Loucy (cell line): ENCODE measurements around the gene PTH2.

Experiments used
- H2AFZ ChIP-seq: fragments of 200-600 bp; sonication (generic); 2 replicates; pipeline ENCODE4 v1.6.0; 2016; ENCODE audit warnings: antibody characterized with exemption, mild to moderate bottlenecking, low read length, moderate library complexity
- H3F3A ChIP-seq: fragments of 200-600 bp; 2 replicates; pipeline ENCODE4 v1.6.0; 2016; ENCODE audit warnings: antibody characterized with exemption, low read depth, mild to moderate bottlenecking
- H3K27me3 ChIP-seq: fragments of 200-600 bp; sonication (generic); 2 replicates; pipeline ENCODE4 v1.6.1; 2014; ENCODE audit warnings: low read length, mild to moderate bottlenecking; ENCODE audit not compliant: insufficient read depth, poor library complexity, severe bottlenecking
- H3K36me3 ChIP-seq: fragments of 200-600 bp; sonication (generic); 2 replicates; pipeline ENCODE4 v1.6.1; 2016; ENCODE audit warnings: low read length; ENCODE audit not compliant: insufficient read depth
- H3K4me1 ChIP-seq: fragments of 200-600 bp; sonication (generic); 2 replicates; pipeline ENCODE4 v1.5.1; 2014; ENCODE audit warnings: low read length, mild to moderate bottlenecking; ENCODE audit not compliant: insufficient read depth, poor library complexity, severe bottlenecking
- H3K4me2 ChIP-seq: fragments of 200-600 bp; sonication (generic); 2 replicates; pipeline ENCODE4 v1.6.0; 2014; ENCODE audit warnings: antibody characterized with exemption, low read length, low read depth, mild to moderate bottlenecking; ENCODE audit not compliant: poor library complexity, severe bottlenecking
- H3K4me3 ChIP-seq: fragments of 200-600 bp; sonication (generic); 2 replicates; pipeline ENCODE4 v1.5.1; 2014; ENCODE audit warnings: low read length, mild to moderate bottlenecking, mixed read lengths; ENCODE audit not compliant: poor library complexity, severe bottlenecking
- H3K79me2 ChIP-seq: fragments of 200-600 bp; sonication (generic); 2 replicates; pipeline ENCODE4 v1.6.1; 2014; ENCODE audit warnings: low read length; ENCODE audit not compliant: insufficient read depth
- H3K9ac ChIP-seq: fragments of 200-600 bp; sonication (generic); 2 replicates; pipeline ENCODE4 v1.6.0; 2014; ENCODE audit warnings: mild to moderate bottlenecking, low read depth, low read length, moderate library complexity; ENCODE audit not compliant: poor library complexity, severe bottlenecking
- H3K9me2 ChIP-seq: fragments of 200-600 bp; sonication (generic); replicated peaks from 2 replicates; pipeline ENCODE4 v1.6.1; 2016; ENCODE audit warnings: low read depth, low read length, mixed read lengths
- H3K9me3 ChIP-seq: fragments of 200-600 bp; sonication (generic); 2 replicates; pipeline ENCODE4 v1.6.1; 2014; ENCODE audit warnings: mild to moderate bottlenecking, antibody characterized with exemption, low read length, low read depth; ENCODE audit not compliant: insufficient read depth
- H4K20me1 ChIP-seq: fragments of 200-600 bp; sonication (generic); 2 replicates; pipeline ENCODE4 v1.6.0; 2014; ENCODE audit warnings: antibody characterized with exemption, low read length, mild to moderate bottlenecking; ENCODE audit not compliant: insufficient read depth, poor library complexity, severe bottlenecking
- EZH2phosphoT487 ChIP-seq: fragments of 200-600 bp; IDR thresholded peaks from 2 replicates; pipeline ENCODE4 v1.6.1; 2018; ENCODE audit warnings: antibody characterized with exemption, mild to moderate bottlenecking, moderate library complexity, borderline replicate concordance
- TF ChIP-seq, protein P1 (sequence below): fragments of 200-600 bp; sonication (generic); conservative IDR thresholded peaks from 2 replicates; pipeline ENCODE4 v1.5.1; 2014; ENCODE audit warnings: mild to moderate bottlenecking, antibody characterized with exemption, low read length

The PTH2 gene, protein sequence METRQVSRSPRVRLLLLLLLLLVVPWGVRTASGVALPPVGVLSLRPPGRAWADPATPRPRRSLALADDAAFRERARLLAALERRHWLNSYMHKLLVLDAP

DNA sequence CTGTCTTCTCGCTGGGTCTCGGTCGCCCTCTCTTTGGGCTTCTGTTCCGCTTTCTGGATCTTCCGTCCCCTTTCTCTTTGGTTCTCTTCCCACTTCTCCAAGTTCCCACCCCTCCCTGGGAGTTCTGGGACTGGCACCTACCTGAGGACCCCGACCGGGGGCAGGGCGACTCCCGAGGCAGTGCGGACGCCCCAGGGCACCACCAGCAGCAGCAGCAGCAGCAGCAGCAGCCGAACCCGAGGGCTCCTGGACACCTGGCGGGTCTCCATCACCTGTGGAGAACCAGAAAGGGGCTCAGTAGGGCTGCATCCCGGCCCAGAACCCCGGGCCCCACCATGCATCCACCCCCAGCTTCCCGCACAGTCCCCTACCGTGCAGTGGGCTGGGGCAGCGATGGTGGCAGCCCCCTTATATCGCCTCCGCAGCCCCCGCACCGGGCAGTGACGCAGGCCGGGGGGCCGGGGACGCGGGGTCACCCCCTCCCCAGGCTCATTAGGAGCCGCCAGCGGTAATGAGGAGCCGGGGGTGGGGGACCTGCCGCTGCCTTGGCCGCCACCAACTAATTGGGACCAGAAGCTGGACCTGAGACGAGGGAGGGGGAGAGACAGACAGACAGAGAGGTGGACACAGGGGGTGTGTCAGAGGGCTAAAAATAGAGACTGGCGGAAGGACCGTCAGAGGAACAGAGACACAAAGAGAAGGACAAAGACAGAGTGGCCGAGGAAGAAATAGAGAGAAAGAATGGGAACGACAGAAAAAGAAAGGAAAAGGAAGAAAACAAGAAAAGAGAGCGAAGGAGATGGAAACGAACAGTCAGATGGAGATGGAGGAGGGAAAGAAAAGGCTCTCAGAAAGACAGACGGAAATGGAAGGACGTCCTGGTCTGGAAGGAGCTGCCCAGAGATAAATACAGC, at the start of gene PTH2:
Gene PTH2 (minus strand): TSS at position 371 of the 914 bp plus-strand sequence. CDS start 102 bp downstream, at position 269.
- H3K4me3 ChIP-seq: peak within 1 kb of the TSS; percentile 50
- no peaks in the 10 kb centered on the region for H4K20me1 ChIP-seq
- H3K4me2 ChIP-seq: peak within 1 kb of the TSS; percentile 68
- no peaks in the 10 kb centered on the region for H3K27me3 ChIP-seq
- no peaks in the 10 kb centered on the region for H3F3A ChIP-seq
- no peaks in the 10 kb centered on the region for H3K79me2 ChIP-seq
- H3K9me3 ChIP-seq: no peaks in the 10 kb centered on the region
- peaks cover 37% of the 10 kb centered on the region for H3K4me1 ChIP-seq
- H3K36me3 ChIP-seq: no peaks in the 10 kb centered on the region
- H2AFZ ChIP-seq: peak within 1 kb of the TSS; percentile 40
- H3K9me2 ChIP-seq: no peaks in the 10 kb centered on the region
- peak within 1 kb of the TSS; percentile 50 for H3K9ac ChIP-seq
- no peak for TF ChIP-seq EZH2phosphoT487
- TF ChIP-seq, protein P1, sequence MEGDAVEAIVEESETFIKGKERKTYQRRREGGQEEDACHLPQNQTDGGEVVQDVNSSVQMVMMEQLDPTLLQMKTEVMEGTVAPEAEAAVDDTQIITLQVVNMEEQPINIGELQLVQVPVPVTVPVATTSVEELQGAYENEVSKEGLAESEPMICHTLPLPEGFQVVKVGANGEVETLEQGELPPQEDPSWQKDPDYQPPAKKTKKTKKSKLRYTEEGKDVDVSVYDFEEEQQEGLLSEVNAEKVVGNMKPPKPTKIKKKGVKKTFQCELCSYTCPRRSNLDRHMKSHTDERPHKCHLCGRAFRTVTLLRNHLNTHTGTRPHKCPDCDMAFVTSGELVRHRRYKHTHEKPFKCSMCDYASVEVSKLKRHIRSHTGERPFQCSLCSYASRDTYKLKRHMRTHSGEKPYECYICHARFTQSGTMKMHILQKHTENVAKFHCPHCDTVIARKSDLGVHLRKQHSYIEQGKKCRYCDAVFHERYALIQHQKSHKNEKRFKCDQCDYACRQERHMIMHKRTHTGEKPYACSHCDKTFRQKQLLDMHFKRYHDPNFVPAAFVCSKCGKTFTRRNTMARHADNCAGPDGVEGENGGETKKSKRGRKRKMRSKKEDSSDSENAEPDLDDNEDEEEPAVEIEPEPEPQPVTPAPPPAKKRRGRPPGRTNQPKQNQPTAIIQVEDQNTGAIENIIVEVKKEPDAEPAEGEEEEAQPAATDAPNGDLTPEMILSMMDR: no peak

DNA sequence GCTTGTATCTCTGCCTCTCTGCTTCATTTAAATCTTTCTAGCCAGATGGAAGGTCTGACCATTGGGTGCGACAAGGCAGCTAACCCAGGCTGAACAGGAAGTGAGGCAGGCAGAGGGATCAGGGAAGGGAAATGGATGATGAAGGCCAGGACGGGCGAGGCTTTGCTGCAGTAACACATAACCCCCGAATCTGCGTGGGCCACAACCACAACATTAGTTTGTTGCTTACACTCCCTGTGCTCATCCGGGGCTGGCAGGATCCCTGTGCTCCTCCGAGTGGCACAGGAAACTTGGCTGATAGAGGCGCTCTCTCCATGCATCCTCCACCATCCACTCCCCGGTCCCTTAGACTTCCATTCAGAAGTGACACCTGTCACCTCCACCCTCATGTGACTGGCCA, 49.7 kb upstream of the PTH2 start:
- Histone ChIP-seq H2AFZ (no peak overlapping the region), H4K20me1 (no peaks in the 10 kb centered on the region), H3F3A (peaks cover 21% of the 10 kb centered on the region), H3K4me2 (peak overlapping the region; percentile 100), H3K9me2 (no peaks in the 10 kb centered on the region), H3K4me3 (no peak overlapping the region), H3K79me2 (no peaks in the 10 kb centered on the region), H3K27me3 (no peaks in the 10 kb centered on the region), H3K36me3 (no peaks in the 10 kb centered on the region), H3K9ac (peak overlapping the region; percentile 85), H3K9me3 (no peaks in the 10 kb centered on the region), H3K4me1 (peaks cover 59% of the 10 kb centered on the region)
- TF ChIP-seq, protein P1: no peak
- TF ChIP-seq EZH2phosphoT487: no peak

DNA sequence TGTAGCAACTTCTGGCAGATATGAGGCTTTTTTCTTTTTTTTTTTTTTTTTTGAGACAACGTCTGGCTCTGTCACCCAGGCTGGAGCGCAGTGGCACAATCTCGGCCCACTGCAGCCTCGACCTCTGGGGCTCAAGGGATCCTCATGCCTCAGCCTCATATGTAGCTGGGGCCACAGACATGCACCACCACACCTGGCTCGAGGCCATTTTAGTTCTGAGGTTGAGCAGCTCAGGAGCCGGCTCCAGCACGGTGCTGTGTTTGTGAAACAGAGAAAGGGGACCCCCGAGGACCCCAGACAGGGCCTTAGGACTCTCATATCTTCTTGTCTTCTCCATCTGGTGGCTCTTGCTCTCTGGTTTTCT, 47.4 kb upstream of the PTH2 start:
- H3K9ac ChIP-seq: peak overlapping the region; percentile 60
- H3K36me3 ChIP-seq: no peaks in the 10 kb centered on the region
- H3K4me2 ChIP-seq: peak overlapping the region; percentile 68

More for the DNA sequence above, 47.4 kb upstream of the PTH2 start:
- Histone ChIP-seq H3K79me2 (no peaks in the 10 kb centered on the region), H3K27me3 (no peaks in the 10 kb centered on the region), H3F3A (peaks cover 19% of the 10 kb centered on the region), H3K4me1 (peaks cover 54% of the 10 kb centered on the region), H3K9me2 (no peaks in the 10 kb centered on the region), H3K9me3 (no peaks in the 10 kb centered on the region), H2AFZ (no peak overlapping the region), H4K20me1 (no peaks in the 10 kb centered on the region), H3K4me3 (peak overlapping the region; percentile 39)
- TF ChIP-seq EZH2phosphoT487: no peak
- TF ChIP-seq, protein P1: no peak
